GM10266 (cell line): ENCODE measurements around the gene RABL2B.
A peak's percentile ranks its signal among the peaks of the same experiment; 100 is the strongest.

Experiments used
- DNase-seq: peaks from one replicate; pipeline ENCODE4 v3.0.0; 2012; ENCODE audit errors: extremely low spot score
- CTCF ChIP-seq: IDR thresholded peaks from 2 replicates; pipeline ENCODE4 v1.5.1; 2012; ENCODE audit warnings: mild to moderate bottlenecking, low read depth; ENCODE audit not compliant: control insufficient read depth, insufficient read depth; ENCODE audit errors: missing control alignments

The RABL2B gene

GRCh38 chr22:50729391-50730012, 53.9 kb downstream of the RABL2B start:
- no peak for TF ChIP-seq CTCF
- no peak for DNase-seq

DNA sequence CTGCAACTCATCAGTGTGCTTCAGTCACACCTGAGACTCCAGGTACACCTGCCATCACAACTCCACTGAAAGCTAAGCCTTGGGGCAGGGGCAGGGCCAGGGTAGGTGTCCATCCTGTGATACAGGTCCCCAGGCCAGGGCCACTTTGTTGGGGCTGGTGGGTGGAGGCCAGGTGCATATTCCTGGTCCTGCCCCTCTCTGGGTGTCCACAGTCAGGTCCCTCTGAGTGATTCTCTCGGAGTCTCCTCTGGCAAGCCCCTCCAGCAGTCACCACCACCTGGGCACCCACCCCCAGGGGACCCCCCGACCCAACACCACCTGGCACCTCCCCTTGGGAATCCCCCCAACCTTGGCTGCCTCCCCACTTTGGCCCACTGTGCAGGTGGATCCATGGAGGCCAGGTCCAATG, 54.9 kb downstream of the RABL2B start:
- no peak for TF ChIP-seq CTCF
- no peak for DNase-seq

DNA sequence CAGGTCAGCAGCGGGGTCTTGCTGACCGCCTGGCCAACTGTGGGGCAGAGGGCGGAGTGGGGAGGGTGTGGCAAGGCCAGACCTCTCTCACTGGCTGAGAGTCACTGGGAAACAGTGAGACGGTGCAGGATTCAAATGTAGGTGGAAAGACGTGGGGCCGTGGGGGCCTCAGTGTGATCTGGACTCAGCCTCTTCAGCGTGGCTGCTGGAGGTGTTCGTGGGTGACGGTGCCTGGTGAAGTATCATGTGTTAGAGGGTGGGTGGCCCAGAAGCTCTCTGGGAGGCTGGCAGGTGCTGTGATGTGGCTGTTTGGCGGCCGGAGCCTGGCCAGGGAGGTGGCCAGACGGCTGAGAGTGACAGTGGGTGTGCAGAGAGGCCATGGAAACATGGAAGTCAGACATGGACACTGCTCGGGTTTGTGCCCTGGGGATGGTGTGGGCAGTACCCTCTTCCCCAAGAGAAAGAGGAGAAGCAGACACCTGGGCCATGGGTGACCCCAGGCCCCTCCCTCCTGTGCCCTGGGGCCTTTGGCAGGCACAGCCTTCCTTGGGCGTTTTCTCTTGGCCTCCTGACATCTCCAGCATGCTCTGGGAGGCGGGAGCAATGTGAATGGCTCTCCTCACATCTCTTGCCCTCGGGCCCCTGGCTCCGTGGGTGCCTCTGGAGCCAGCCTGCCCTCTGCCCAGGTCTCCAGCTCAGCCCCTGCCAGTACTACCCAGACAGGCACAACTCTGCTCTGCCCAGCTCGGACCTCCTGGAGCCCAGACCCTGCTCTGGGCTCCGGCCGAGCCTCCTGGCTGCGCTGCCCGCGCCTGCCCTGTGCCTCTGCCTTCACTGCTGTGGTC, 55.5 kb downstream of the RABL2B start:
- DNase-seq = no peak

GRCh38 chr22:50726643-50727340, 56.6 kb downstream of the RABL2B start:
- TF ChIP-seq CTCF = no peak
- no peak for DNase-seq

More for the DNA sequence above, 55.5 kb downstream of the RABL2B start:
- no peak for TF ChIP-seq CTCF

DNA sequence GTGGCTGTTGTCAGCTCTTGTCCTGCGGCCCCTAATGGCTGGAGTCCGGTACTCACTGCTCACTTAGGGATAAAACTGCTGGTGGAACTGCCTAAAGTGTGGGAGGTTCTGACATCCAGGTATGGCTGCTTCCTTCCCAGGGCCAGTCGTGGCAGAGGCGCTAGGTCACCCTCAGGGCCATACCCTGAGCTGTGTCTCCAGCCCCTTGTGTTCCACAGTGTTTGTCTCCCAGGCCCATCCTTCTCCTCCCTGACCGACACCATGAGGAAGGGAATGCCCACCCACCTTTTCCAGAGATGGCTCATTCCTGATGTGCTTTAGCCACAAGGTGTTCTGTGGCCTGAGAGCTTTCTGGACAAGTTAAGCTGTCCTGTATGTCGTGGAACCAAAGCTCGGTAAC, 57.8 kb downstream of the RABL2B start:
- no peak for TF ChIP-seq CTCF
- DNase-seq = no peak

DNA sequence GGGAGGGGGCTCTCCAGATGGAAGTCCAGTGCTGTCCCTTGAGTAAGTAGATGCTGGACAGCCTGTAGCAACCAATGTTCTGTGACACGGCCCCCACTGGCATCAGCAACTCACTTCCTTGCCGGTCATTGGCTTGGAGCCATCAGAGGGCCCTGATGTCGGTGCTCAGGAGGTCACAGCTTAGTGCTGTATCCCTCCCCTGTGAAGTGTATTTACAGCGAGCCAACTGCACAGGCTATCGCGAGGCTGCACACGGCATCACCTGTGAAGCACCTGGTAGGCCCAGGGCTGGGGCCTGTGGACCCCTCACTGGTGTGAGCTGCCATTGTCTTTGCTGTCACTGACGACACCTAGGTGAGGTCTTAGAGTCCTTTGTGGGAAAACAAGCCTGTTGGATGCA, 58.8 kb downstream of the RABL2B start:
- no peak for TF ChIP-seq CTCF
- no peak for DNase-seq

GRCh38 chr22:50723991-50724390, 59.4 kb downstream of the RABL2B start:
- no peak for TF ChIP-seq CTCF
- DNase-seq = peak; percentile 72
